ENCODE measurements around the gene VAPA.

VAPA gene

GRCh38 chr18:9944805-9945204 is 31.0 kb downstream of the VAPA start:
- DNase-seq = no peak

- no peak for DNase-seq
Observed at GRCh38 chr18:9946831-9947230, 33.0 kb downstream of the VAPA start.

DNA sequence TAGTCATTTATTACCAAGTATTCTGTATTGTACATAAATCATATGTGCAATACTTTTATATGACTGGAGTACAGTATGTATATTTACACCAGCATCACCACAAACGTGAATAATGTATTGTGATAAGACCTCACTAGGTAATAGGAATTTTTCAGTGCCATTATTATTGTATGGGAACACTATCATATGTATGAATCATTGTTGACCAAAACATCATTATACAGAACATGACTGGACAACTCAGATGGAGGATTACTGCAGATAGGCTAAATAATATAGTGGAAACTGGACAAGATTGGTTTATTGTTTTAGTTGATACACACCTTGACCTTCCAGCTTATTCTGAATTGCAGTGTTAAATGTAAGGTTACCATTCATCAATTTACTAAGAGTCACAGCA is 33.4 kb downstream of the VAPA start:
- no peak for DNase-seq

DNA sequence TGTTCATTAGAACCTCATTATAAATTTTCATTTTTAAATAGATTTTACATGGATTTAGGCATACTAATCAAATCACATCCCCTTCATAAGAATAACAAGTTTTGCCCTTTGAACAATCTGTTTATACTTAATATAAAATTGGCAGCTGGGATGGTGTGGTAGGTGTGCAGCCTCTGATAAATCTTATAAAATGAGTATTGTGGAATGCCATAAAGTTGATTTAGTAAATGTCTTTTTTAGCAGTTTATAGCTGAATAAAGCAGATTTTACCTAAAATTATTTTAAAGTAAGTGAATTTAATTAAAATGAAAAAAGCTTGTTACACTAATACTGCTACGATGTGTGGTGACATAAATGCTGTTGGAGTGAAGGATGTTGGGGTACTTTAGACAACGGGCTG is 35.5 kb downstream of the VAPA start:
- no peak for DNase-seq

- no peak for DNase-seq
Observed at GRCh38 chr18:9949861-9950260, 36.0 kb downstream of the VAPA start.

DNA sequence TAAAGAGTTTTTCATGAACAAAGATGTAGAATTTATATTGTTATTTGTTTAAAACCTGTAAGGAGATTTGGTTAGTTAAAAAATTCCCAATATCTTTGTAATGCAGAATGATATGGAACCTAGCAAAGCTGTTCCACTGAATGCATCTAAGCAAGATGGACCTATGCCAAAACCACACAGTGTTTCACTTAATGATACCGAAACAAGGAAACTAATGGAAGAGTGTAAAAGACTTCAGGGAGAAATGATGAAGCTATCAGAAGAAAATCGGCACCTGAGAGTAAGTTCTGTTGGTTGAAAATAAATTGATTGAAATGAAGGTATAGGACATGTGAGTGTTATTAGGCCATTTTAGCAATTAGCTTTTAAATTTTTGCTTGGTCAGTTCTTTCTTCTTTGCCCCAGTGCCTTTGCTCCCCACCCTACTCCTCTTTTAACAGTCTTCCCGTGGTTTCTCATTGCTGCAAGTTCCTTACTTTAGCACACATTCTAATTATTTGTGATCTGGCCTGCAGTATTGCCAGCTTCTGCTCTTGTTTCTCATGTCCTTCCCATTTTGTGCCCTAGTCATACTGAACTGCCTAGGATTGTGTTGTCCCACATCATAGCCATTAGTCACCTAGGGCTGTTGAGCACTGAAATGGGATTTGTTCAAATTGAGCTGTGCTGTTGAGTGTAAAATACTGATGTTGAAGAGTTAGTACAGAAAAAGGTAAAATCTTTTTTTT is 36.6 kb downstream of the VAPA start:
- no peak for DNase-seq

DNA sequence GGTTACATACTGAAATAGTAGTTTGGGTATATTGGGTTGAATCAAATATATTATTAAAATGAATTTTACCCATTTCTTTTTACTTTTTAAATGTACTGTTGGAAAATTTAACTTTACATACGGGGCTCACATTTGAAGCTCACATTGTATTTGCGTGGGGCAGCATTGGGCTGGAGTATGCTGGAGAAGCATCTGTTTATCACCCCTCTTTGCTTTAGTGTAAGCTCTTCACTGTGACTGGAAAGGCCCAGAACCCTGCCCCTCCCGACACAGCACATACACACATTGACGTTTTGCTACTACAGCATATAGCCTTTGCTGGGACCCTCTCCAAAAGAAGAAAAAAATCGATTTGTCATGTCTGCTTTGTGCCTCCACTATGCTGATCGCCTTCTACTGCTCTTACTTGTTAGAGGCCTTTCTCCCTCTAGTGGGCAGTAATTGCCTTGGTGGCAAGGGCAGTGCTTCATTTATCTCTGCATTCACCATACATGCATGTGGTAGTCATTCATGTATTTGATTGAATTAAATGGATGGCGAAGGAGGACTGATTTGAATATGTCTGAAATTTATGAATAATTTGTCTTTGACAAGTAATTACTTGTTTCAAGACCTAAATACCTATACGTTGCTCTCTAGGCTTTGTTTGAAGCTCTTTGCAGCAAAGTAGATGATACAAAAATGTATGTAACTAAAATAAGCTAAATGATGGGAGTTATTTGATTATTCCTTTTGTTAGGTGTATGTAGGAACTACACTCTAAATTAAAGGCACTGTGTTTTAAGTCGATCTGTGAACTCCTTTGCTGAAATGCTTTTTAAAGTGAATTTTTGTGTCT is 37.4 kb downstream of the VAPA start:
- peak; percentile 41 for DNase-seq

- DNase-seq = no peak
Observed at GRCh38 chr18:9952633-9953416, 39.0 kb downstream of the VAPA start.

GRCh38 chr18:9958861-9959399 is 45.1 kb downstream of the VAPA start:
- no peak for DNase-seq

- no peak for DNase-seq
Observed at GRCh38 chr18:9959564-9959963, 45.7 kb downstream of the VAPA start.

DNA sequence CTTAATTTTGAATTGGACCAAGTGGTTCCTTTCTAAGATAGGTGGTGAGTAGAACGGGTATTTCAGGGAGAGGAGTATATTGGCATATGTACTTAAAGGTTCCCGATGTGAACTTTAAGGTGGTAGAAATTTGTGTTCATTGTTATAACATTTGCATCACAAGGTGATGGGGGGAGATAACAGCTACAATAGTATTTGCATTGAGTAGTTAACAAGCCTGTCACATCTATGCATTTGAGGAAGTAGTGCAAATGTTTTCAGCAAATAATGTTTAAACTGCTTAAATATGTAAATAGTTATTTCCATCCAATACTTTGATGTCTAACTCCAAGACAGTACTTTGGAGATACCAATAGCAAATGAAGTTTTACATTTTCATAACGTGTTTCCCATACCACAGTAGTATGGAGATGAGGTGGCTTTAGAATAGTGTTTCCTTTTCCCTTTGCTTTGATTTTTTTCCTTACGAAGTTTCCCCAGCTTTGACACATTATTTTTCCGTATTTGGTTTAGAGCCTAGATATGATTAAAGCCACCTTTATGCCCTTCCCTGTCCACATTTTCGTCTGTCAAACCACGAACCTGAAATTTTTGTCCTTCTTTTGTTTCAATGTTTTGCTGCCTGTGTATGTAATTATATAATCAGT is 46.6 kb downstream of the VAPA start:
- no peak for DNase-seq

GRCh38 chr18:9961041-9961440 is 47.2 kb downstream of the VAPA start:
- DNase-seq = no peak

- no peak for DNase-seq
Observed at GRCh38 chr18:9965711-9966624, 52.2 kb downstream of the VAPA start.

GRCh38 chr18:9968081-9968848 is 54.4 kb downstream of the VAPA start:
- DNase-seq = no peak

- no peak for DNase-seq
Observed at GRCh38 chr18:9969247-9969646, 55.4 kb downstream of the VAPA start.

GRCh38 chr18:9971313-9971920 is 57.6 kb downstream of the VAPA start:
- DNase-seq = peak; percentile 74

DNA sequence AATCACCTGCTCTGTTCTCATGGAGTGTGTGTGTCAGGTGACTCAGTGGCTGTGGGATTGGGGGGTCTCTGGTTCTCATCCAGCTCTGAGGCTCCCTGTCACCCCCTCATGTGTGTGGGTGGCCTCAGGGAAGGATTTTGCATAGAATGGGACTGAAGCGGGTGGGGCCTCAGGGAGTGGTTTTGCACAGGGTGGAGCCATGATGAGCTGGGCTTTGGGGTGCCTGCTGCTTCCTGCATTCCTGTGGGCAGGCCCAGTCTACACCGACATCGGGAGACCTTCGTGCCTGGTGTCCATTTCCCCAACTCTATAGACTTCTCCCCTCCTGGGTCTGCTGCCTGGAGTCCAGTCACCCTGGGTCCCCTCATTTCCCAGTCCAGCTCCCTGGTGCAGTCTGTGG is 59.7 kb downstream of the VAPA start:
- DNase-seq = no peak

GRCh38 chr18:9974279-9974915 is 60.6 kb downstream of the VAPA start:
- DNase-seq = no peak

DNA sequence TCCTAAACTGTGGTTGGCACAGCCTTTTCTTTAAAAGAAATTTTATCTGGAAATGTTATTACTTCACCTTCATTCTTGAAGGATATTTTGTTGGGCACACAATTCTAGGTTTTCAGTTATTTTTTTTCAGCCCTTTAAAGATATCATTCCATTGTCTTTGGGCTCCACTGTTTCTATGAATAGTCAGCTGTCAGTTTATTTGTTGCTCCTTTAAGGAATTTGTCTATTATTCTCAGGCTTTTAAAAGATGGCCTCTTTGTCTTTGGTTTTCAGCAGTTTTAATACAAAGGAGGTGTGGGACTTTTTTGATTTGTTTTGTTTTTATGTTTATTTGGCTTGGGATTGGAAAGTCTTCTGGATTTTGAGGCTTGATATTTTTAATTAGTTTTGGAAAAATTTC is 61.8 kb downstream of the VAPA start:
- no peak for DNase-seq

DNA sequence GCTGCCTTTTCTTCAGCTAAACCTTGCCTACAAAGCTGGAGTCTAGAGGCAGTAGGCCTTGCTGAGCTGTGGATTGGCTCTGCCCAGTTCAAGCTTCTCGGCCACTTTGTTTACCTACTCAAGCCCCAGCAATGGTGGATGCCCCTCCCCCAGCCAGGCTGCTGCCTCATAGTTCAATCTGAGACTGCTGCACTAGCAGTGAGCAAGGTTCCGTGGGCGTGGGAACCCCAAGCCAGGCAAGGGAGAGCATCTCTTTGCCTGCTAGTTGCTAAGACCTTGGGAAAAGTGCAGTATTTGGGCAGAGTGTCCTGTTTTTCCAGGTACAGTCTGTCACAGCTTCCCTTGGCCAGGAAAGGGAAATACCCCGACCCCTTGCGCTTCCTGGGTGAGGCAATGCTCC is 68.9 kb downstream of the VAPA start:
- DNase-seq = no peak

Measured in activated CD4-positive, alpha-beta T cell treated with anti-CD3 and anti-CD28 coated beads, Interleukin-2, amount 50 U/mL, for 16 hours (primary cell).